Measurements from ENCODE around the gene TBL1XR1. TPM values are rescaled to one million over a fixed set of nuclear protein-coding genes. Genes with fewer than 3 reads are reported as not detected.
A peak's percentile ranks its signal among the peaks of the same experiment; 100 is the strongest.

TBL1XR1 gene
- total RNA-seq, 2 donors from 2014 or later, result 202 to 226 TPM

DNA sequence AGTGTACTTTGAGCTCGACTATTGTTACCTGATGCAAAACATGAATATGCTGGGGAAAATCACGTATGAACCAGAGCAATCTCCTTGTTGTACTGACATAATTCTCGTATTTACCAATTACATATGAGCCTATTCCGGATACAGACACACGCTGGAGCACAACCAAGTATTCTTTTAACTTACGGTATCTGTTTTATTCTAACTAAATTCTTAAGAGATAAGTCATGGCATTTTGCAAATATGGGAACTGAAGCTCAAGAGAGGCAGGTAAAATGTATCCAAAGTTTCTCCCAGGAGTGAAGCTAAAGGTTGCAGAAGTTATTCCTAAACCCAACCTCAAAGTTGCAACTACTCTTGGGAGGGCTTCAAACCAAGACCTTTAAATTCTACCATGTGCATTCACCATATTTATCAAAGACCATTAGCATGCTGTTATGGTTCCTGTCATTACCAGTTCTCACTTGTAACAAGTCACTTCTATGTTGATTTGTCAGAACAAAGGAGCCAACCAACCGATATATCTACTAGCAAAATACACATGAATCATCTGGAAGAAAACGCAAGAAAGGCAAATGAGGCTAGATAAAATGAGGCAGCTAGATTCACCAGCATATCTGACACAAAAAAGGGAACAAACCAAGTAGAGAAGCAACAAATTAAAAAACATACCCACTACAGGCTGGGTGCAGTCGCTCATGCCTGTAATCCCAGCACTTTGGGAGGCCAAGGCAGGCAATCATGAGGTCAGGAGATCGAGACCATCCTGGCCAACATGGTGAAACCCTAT lies 17.8 kb downstream of the TBL1XR1 start:
- Histone ChIP-seq H3K27ac (peak overlapping the region; percentile 59), H3K27me3 (no peaks in the 10 kb centered on the region), H3K4me1 (no peaks in the 10 kb centered on the region), H3K9ac (ENCODE audit: low read depth in 2 of 2, low read length in 2 of 2) (peak overlapping the region in 1 of 2 donors; percentile 19), H3K4me3 (no peak overlapping the region), H3K9me3 (no peaks in the 10 kb centered on the region), H3K36me3 (no peaks in the 10 kb centered on the region)
- TF ChIP-seq, protein P1, sequence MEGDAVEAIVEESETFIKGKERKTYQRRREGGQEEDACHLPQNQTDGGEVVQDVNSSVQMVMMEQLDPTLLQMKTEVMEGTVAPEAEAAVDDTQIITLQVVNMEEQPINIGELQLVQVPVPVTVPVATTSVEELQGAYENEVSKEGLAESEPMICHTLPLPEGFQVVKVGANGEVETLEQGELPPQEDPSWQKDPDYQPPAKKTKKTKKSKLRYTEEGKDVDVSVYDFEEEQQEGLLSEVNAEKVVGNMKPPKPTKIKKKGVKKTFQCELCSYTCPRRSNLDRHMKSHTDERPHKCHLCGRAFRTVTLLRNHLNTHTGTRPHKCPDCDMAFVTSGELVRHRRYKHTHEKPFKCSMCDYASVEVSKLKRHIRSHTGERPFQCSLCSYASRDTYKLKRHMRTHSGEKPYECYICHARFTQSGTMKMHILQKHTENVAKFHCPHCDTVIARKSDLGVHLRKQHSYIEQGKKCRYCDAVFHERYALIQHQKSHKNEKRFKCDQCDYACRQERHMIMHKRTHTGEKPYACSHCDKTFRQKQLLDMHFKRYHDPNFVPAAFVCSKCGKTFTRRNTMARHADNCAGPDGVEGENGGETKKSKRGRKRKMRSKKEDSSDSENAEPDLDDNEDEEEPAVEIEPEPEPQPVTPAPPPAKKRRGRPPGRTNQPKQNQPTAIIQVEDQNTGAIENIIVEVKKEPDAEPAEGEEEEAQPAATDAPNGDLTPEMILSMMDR (IDR thresholded peaks at IDR 0.05), result no peak
- intact Hi-C loops (cut with DNase I), result no loop called here
- DNase-seq, result no peak

DNA sequence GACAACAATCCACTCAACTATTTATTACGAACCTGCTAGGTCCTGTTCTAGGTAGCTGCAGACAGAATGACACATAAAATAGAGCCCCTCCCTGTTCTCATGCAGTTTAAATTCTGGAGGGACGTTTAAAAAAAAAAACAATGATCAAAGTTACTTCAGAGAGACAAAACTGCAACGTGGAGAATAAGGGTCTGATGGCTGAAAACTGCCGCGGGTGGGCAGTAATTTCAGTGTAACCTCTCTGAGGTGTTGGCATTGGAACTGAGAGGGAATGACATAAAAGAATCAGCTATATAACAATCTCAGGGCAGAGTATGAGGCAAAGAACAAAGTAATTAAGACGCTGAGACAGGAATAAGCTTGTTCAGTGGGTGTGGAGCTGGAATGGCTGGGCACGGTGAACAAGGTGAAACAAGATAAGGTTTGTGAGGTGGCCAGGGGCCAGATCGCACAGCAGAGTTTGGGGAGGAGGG lies 19.5 kb downstream of the TBL1XR1 start:
- no peaks in the 10 kb centered on the region for H3K9me3 ChIP-seq
- no peaks in the 10 kb centered on the region for H3K4me1 ChIP-seq
- H3K27ac ChIP-seq, result peak overlapping the region; percentile 59
- TF ChIP-seq, protein P1 (IDR thresholded peaks at IDR 0.05), result no peak
- no peaks in the 10 kb centered on the region for H3K27me3 ChIP-seq
- H3K36me3 ChIP-seq, result no peaks in the 10 kb centered on the region
- H3K9ac ChIP-seq (ENCODE audit: low read depth in 2 of 2, low read length in 2 of 2), result peak overlapping the region in 1 of 2 donors; percentile 62
- H3K4me3 ChIP-seq, result no peak overlapping the region
- intact Hi-C loops (cut with DNase I), result no loop called here
- peak; percentile 82 for DNase-seq

DNA sequence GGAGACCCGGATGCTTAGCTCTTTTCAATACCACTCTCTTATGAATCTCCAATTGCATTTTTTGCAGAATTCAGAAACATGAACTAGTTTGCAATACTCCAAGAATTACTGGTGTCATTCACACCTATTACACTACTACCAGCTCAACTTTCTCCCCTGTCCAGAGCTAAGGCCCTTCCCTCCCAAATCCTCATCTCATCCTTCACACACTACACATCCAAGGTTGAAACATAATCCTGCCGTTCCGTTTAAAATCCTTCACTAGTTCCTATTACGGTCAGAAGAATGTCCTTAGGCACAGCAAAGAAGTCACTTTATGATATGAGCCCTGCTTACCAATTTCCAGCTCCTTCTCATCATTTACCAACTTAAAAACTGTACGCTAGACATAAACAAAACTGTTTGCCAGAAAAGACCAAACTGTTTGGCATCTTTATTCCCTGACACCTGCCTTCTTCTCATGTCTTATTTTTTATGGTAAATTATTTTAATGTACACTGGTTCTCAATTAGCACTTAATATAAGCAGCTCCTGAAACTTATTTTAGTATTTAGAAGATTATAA lies 22.6 kb downstream of the TBL1XR1 start:
- TF ChIP-seq, protein P1 (IDR thresholded peaks at IDR 0.05), result no peak
- no peak for DNase-seq
- Histone ChIP-seq H3K27ac (no peak overlapping the region), H3K9ac (ENCODE audit: low read depth in 2 of 2, low read length in 2 of 2) (no peak overlapping the region), H3K4me1 (no peaks in the 10 kb centered on the region), H3K27me3 (no peaks in the 10 kb centered on the region), H3K4me3 (no peak overlapping the region), H3K36me3 (no peaks in the 10 kb centered on the region), H3K9me3 (no peaks in the 10 kb centered on the region)
- intact Hi-C loops (cut with DNase I), result no loop called here

DNA sequence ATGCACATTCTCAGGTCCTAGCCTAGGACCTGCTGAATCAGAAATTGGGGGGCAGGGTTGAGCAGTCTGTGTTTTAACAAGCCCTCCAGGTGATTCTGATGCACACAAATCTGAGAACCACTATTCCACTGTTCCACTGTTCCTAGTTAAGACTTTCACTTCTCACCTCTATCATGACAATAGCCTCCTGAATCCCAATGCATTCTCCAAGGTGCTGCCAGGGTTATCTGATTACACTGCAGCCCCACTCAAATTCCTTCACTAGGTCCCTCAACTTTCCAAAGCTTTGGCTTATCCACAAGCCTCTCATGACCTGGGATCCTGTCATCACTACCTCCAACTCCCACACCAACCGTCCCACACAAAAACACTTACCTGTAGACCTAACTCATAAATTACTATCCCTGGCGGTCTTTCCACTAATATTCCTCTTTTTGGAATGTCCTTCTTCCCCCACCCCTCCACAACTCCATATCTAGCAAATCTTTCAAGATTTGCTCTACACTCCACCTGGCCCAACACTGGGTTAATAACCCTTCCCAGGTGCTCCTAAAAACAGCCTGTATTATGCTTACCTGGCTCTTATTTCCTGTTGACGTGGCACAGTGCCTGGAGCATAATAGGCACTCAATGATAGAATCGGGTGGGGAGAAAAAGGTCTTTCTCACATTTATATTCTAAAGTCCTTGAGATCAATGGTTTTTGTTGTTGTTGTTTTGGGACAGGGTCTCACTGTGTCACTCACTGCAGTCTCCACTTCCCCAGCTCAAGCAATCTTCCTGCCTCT lies 27.2 kb downstream of the TBL1XR1 start:
- H3K9me3 ChIP-seq, result no peaks in the 10 kb centered on the region
- H3K4me3 ChIP-seq, result no peak overlapping the region
- H3K27ac ChIP-seq, result no peak overlapping the region
- no peaks in the 10 kb centered on the region for H3K36me3 ChIP-seq
- intact Hi-C loops (cut with DNase I), result no loop called here
- peak overlapping the region in 1 of 2 donors; percentile 26 for H3K9ac ChIP-seq (ENCODE audit: low read depth in 2 of 2, low read length in 2 of 2)
- TF ChIP-seq, protein P1 (IDR thresholded peaks at IDR 0.05), result no peak
- H3K4me1 ChIP-seq, result no peaks in the 10 kb centered on the region
- H3K27me3 ChIP-seq, result no peaks in the 10 kb centered on the region
- DNase-seq, result no peak

DNA sequence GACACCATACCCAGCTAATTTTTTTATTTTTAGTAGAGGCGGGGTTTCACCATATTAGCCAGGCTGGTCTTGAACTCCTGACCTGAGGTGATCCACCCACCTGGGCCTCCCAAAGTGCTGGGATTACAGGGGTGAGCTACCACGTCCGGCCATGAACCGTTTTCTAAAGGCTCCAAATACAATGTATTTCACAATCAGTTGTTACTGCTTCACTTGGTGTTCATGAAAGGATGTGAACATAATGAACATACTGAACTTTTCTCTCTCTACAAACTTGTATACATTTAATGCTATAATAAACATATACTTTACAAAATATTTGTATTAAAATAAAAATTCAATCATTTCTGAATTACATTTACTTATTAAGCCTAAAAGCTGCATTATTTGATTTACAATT lies 28.9 kb downstream of the TBL1XR1 start:
- H3K27ac ChIP-seq, result no peak overlapping the region
- H3K9me3 ChIP-seq, result no peaks in the 10 kb centered on the region
- no peak overlapping the region for H3K4me3 ChIP-seq
- no peaks in the 10 kb centered on the region for H3K36me3 ChIP-seq
- no peak overlapping the region for H3K9ac ChIP-seq (ENCODE audit: low read depth in 2 of 2, low read length in 2 of 2)
- no peaks in the 10 kb centered on the region for H3K27me3 ChIP-seq
- intact Hi-C loops (cut with DNase I), result no loop called here
- TF ChIP-seq, protein P1 (IDR thresholded peaks at IDR 0.05), result no peak
- DNase-seq, result no peak
- H3K4me1 ChIP-seq, result no peaks in the 10 kb centered on the region
